ENCODE measurements around the gene SDS.

SDS gene

GRCh38 chr12:113370923-113371682 is 32.6 kb downstream of the SDS start:
- no peak for DNase-seq (ENCODE audit: low read depth, low spot score)
- ChIA-PET CTCF (interaction anchor here (0.8 kb wide), 1 partner anchor 11 kb away, joined by 3 read pairs; no protein-coding TSS in a partner anchor), POLR2A (no interaction called here)
- TF ChIP-seq, protein P1, sequence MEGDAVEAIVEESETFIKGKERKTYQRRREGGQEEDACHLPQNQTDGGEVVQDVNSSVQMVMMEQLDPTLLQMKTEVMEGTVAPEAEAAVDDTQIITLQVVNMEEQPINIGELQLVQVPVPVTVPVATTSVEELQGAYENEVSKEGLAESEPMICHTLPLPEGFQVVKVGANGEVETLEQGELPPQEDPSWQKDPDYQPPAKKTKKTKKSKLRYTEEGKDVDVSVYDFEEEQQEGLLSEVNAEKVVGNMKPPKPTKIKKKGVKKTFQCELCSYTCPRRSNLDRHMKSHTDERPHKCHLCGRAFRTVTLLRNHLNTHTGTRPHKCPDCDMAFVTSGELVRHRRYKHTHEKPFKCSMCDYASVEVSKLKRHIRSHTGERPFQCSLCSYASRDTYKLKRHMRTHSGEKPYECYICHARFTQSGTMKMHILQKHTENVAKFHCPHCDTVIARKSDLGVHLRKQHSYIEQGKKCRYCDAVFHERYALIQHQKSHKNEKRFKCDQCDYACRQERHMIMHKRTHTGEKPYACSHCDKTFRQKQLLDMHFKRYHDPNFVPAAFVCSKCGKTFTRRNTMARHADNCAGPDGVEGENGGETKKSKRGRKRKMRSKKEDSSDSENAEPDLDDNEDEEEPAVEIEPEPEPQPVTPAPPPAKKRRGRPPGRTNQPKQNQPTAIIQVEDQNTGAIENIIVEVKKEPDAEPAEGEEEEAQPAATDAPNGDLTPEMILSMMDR (IDR thresholded peaks at IDR 0.05; ENCODE audit: insufficient read depth, low read length, missing control alignments) = no peak
- H3K4me3 ChIP-seq (ENCODE audit: low read depth, low read length) = no peak overlapping the region

- DNase-seq (ENCODE audit: low read depth, low spot score) = no peak
- POLR2A ChIA-PET = no interaction called here
- TF ChIP-seq, protein P1 (IDR thresholded peaks at IDR 0.05; ENCODE audit: insufficient read depth, low read length, missing control alignments) = no peak
- no peak overlapping the region for H3K4me3 ChIP-seq (ENCODE audit: low read depth, low read length)
- CTCF ChIA-PET = interaction anchor here (1.2 kb wide), 1 partner anchor 10 kb away, joined by 4 read pairs; no protein-coding TSS in a partner anchor
These were observed 34.2 kb downstream of the SDS start for GRCh38 chr12:113369391-113369985.

GRCh38 chr12:113368331-113368730 is 35.4 kb downstream of the SDS start:
- POLR2A ChIA-PET = no interaction called here
- CTCF ChIA-PET = no interaction called here
- DNase-seq (ENCODE audit: low read depth, low spot score) = no peak

GRCh38 chr12:113366827-113367226 is 36.9 kb downstream of the SDS start:
- no peak for DNase-seq (ENCODE audit: low read depth, low spot score)
- no peak overlapping the region for H3K4me3 ChIP-seq (ENCODE audit: low read depth, low read length)
- CTCF ChIA-PET = interaction anchor here (1.6 kb wide), 1 partner anchor 58 kb away, joined by 10 read pairs; no protein-coding TSS in a partner anchor
- TF ChIP-seq, protein P1 (IDR thresholded peaks at IDR 0.05; ENCODE audit: insufficient read depth, low read length, missing control alignments) = no peak
- POLR2A ChIA-PET = no interaction called here

More at GRCh38 chr12:113368331-113368730, 35.4 kb downstream of the SDS start:
- no peak overlapping the region for H3K4me3 ChIP-seq (ENCODE audit: low read depth, low read length)
- TF ChIP-seq, protein P1 (IDR thresholded peaks at IDR 0.05; ENCODE audit: insufficient read depth, low read length, missing control alignments) = no peak

GRCh38 chr12:113365639-113366395 is 37.9 kb downstream of the SDS start:
- ChIA-PET CTCF (no interaction called here), POLR2A (no interaction called here)
- TF ChIP-seq, protein P1 (IDR thresholded peaks at IDR 0.05; ENCODE audit: insufficient read depth, low read length, missing control alignments) = no peak
- no peak for DNase-seq (ENCODE audit: low read depth, low spot score)
- H3K4me3 ChIP-seq (ENCODE audit: low read depth, low read length) = no peak overlapping the region

DNA sequence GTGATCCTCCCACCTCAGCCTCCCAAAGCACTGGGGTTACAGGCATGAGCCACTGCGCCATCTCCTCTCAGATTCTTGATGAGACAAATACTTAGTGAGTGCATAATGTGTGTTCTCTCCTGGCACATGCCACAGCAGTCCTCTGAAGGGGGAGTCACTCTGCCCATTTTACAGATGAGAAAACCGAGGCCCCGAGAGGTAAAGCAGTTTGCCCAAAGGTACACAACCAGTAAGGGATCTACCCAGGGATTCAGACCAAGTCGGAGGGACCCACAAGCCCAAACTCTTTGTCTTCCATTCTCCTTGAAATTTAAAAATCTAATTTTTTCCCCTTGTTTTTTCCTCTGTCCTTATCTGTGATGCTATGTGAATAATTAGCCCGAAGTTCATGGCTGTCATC is 39.0 kb downstream of the SDS start:
- DNase-seq (ENCODE audit: low read depth, low spot score) = no peak
- H3K4me3 ChIP-seq (ENCODE audit: low read depth, low read length) = no peak overlapping the region
- TF ChIP-seq, protein P1 (IDR thresholded peaks at IDR 0.05; ENCODE audit: insufficient read depth, low read length, missing control alignments) = no peak
- POLR2A ChIA-PET = no interaction called here
- CTCF ChIA-PET = no interaction called here
